ENCODE data around the gene GIPC3.

GIPC3 gene

DNA sequence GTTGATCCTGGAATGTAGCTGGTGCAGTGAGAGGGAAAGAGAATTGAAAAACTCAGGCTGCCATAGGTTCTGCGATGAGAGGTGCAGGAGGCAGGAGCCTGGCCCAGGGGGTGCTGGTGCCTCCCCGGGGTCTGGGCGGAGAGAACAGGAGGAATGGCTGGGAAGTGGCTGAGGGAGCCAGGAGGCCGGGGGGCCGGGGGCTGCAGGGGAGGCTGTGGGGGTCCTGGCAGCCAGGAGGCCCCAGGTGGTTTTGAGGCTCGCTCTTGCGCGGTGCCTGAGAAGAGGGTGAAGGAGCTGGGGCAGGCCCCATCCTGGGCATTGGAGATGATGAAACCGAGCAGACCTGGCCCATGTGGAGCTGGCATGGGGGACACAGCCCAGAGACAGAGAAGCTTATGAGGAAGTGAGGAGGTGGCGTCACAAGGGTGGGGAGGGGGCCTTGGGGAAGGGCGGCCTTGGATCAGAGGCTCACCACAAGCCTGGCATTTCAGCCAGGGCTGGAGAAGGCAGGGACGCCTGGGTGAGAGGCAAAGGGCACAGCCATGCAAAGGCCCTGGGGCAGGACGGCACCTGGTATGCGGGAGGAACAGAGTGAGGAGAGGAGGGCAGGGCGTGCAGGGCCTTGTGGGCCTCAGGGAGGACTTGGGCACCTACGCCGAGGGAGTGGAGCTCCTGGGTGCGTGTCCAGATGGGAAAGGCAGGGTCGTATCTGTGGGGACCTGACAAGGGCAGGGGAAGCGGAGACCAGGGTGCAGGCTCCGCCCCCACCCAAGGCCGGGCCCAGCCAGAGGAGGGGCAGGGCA is 47.6 kb upstream of the GIPC3 start:
- DNase-seq (ENCODE audit: low spot score): no peak
- peak overlapping the region; percentile 45 for H3K27ac ChIP-seq
- TF ChIP-seq, protein P1, sequence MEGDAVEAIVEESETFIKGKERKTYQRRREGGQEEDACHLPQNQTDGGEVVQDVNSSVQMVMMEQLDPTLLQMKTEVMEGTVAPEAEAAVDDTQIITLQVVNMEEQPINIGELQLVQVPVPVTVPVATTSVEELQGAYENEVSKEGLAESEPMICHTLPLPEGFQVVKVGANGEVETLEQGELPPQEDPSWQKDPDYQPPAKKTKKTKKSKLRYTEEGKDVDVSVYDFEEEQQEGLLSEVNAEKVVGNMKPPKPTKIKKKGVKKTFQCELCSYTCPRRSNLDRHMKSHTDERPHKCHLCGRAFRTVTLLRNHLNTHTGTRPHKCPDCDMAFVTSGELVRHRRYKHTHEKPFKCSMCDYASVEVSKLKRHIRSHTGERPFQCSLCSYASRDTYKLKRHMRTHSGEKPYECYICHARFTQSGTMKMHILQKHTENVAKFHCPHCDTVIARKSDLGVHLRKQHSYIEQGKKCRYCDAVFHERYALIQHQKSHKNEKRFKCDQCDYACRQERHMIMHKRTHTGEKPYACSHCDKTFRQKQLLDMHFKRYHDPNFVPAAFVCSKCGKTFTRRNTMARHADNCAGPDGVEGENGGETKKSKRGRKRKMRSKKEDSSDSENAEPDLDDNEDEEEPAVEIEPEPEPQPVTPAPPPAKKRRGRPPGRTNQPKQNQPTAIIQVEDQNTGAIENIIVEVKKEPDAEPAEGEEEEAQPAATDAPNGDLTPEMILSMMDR (conservative IDR thresholded peaks at IDR 0.05; ENCODE audit: low read depth): no peak
- ChIA-PET CTCF (no interaction called here), POLR2A (ENCODE audit: low non-redundant PET) (interaction anchor here (0.6 kb wide), 1 partner anchor 71 kb away, joined by 4 read pairs; no protein-coding TSS in a partner anchor)

DNA sequence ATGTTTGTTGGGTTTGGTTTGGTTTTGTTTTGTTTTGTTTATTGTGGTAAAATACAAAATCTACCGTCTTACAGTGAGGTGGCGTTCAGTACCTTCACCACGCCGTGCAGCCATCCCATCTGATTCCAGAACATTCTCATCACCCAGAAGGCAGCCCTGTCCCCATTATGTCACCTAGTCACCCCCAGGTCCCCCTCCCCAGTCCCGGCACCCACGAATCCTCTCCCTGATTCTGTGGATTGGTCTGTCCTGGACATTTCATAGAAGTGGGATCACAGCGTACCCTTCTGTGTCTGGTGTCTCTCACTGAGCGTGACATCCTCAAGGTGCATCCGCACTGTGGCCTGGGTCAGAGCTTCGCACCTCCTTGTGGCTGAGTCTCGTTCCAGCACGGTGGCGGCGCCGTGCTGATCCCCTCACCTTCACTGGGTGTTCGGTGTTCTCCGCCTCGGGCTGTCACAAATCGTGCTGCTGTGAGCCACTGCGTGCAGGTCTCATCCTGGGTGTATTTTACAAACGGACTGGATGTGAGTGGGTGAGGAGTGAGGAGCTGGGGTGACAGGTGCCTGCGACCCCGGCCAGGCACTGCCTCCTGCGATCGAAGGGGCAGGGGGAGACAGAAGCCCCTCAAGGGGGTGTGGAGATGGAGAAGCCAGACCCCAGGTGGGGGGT is 46.9 kb upstream of the GIPC3 start:
- CTCF ChIA-PET: no interaction called here
- H3K27ac ChIP-seq: peak overlapping the region; percentile 45
- TF ChIP-seq, protein P1 (conservative IDR thresholded peaks at IDR 0.05; ENCODE audit: low read depth): no peak
- POLR2A ChIA-PET (ENCODE audit: low non-redundant PET): interaction anchor here (0.6 kb wide), 1 partner anchor 70 kb away, joined by 4 read pairs; no protein-coding TSS in a partner anchor
- no peak for DNase-seq (ENCODE audit: low spot score)

DNA sequence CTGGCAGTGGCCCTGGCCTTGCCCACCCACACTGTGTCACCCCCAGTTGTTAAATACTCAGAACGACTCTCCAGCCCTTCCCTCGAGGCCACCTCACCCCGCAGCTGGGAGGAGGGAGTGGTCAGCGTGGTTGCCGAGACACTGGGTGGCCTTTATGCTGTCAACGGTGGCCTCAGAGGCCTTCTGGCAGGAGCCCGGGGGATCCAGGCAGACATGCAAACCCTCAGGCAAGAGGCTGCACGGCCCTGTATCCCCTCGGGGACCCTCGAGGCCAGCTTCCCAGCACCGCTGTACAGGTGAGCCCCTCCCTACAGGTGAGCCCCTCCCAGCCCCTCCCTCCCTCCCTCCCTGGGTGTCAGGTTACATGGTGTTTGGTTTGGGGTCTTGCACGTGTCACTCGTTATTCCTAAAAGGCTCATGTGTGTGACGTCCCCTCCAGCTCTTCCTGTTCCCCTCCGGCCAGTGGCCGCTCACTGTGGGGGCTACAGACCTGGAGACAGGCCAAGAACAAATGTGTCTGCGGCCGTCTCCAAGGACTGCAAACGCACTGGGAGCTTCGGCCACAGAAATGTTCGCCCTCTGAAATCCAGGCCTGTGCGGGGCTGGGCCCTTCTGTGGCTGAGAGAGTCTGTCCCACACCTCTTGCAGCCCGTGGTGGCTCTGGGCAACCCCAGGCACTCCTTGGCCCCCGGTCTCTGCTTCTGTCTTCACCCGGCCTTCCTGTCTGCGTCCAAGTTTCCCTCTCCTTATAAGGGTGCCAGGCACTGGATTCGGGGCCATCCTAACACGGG is 46.1 kb upstream of the GIPC3 start, which contains the start of gene TEKTIP1:
TSS of gene TEKTIP1 (plus strand) at position 210 of the 791 bp plus-strand sequence. CDS start at position 214, 4 bp downstream.
- no peak for DNase-seq (ENCODE audit: low spot score)
- TF ChIP-seq, protein P1 (conservative IDR thresholded peaks at IDR 0.05; ENCODE audit: low read depth): no peak
- POLR2A ChIA-PET (ENCODE audit: low non-redundant PET): no interaction called here
- H3K27ac ChIP-seq: peak within 1 kb of the TSS; percentile 45
- CTCF ChIA-PET: interaction anchor here (0.6 kb wide), 1 partner anchor 18 kb away, joined by 3 read pairs; no protein-coding TSS in a partner anchor

DNA sequence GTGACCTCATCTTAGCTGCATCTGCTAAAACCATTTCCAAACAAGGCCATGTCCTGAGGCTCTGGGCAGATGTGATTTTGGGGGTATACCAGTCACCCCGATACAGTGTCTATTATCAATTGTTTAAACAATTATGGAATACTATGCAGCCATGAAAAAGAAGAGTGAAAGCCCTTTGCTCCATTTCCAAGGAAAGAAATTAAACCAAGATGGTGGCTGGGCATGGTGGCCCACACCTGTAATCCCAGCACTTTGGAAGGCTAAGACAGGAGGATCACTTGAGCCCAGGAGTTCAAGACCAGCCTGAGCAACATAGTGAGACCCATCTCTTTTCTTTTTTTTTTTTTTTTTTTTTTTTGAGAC is 45.5 kb upstream of the GIPC3 start:
- no peak for DNase-seq (ENCODE audit: low spot score)
- no peak overlapping the region for H3K27ac ChIP-seq
- ChIA-PET POLR2A (ENCODE audit: low non-redundant PET) (no interaction called here), CTCF (no interaction called here)
- TF ChIP-seq, protein P1 (conservative IDR thresholded peaks at IDR 0.05; ENCODE audit: low read depth): no peak

DNA sequence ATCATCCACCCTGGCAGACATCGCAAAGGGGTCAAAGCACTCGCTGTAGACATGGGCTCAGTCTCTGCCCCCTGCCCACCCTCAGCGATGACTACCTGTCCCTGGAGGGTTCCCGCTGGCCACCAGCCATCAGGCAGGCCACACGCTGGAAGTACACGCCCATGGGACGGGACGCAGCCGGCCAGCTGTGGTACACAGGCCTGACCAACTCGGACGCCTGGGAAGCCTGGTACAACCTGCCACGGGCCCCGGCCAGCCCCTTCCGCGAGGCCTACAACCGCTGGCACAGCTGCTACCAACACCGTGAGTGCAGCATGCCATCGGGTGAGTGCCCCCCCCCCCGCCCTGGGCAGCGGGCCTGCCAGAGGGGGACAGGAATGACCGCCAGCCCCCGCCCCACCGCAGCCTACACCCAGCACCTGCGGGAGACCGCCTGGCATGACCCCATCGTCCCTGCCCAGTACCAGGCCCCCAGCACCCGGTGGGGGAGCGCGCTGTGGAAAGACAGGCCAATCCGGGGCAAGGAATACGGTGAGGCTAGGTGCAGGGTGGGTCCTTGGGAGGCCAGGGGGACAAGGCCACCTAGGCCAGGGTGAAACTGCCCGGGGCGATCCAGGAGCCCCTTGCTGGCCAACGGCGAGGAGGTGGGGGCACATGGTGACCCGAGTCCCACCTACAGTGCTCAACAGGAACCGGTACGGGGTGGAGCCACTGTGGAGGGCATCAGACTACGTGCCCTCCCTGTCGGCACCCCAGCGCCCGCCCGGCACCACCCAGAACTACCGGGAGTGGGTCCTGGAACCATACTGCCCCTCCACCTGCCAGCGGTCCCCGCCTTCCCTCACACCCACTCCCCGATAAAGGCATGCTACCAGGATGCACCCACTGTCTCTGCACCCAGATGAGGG is 41.9 kb upstream of the GIPC3 start:
- POLR2A ChIA-PET (ENCODE audit: low non-redundant PET): no interaction called here
- TF ChIP-seq, protein P1 (conservative IDR thresholded peaks at IDR 0.05; ENCODE audit: low read depth): no peak
- H3K27ac ChIP-seq: peak overlapping the region; percentile 64
- DNase-seq (ENCODE audit: low spot score): no peak
- CTCF ChIA-PET: no interaction called here

All from RWPE1 (cell line).